HK-2 (cell line): Measurements from ENCODE around the gene SAP130.
"Not testable (repeated sequence)": the region's sequence is repeated elsewhere in the genome, so short reads cannot be mapped to it uniquely, and the experiment has no call there.

Experiments used
- DNase-seq: peaks from one replicate; pipeline ENCODE4 v3.0.0-alpha.2; 2018; ENCODE audit not compliant: unreplicated experiment

The SAP130 gene

DNA sequence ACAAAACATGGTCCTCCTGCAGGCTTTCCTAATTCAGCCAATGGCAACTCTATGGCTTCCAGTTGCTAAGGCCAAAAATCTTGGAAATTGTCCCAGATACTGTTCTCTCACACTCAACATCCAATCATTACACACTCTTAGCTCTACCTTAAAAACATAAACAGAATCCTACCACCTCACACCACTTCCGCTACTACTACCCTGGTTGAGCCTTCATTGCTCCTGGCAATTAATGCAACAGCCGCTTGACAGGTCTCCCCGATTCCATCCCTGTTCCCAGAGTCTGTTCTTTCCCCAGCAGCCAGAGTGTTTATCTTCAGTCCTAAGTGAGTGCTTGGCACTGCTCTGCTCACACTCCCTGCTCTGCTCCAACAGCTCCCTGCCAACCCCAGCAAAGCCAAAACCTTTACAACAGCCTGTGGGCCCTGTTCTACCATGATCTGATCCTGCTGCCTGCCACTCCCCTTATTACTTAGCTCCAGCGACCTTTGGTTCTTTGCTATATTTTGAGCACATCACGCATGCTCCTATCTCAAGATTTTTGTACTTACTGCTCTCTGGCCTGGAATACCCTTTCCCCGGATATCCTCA, 74.6 kb downstream of the SAP130 start:
- no peak for DNase-seq

DNA sequence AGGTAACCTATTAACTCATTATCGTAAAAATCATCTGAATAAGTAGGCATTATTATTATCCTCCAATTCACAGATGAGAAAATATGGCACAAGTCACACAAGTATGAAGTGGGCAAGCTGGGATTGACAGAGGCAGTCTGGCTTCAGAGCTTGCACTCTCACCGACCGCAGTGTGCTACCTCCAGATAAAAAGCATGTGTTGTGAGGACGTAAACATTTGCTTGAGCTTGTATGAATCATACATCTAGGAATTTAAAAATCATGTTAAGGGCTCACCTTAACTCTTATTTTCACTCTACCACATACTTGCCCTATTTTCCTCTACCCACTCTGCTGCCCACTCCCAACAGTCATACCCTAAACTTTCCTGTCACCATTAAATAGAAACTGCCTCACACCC, 76.8 kb downstream of the SAP130 start:
- no peak for DNase-seq

DNA sequence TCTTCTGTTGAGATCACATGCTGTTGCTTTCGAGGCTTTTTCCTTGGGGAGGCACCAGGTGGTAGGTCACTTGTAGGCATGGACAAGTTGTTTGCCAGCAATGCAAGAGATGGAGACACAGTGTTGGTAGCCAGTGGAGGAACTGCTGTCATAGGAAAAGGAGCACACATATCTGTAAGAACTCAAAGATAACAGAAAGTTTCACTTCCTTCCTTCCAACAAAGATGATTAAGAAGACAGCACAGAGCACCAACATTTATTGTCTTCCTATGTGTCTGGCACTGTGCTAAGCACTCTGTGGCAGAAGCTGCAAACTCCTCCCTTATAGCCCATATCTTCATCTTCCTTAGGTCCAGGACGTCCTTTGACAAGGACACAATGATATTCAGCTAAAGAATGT, 77.6 kb downstream of the SAP130 start:
- no peak for DNase-seq

DNA sequence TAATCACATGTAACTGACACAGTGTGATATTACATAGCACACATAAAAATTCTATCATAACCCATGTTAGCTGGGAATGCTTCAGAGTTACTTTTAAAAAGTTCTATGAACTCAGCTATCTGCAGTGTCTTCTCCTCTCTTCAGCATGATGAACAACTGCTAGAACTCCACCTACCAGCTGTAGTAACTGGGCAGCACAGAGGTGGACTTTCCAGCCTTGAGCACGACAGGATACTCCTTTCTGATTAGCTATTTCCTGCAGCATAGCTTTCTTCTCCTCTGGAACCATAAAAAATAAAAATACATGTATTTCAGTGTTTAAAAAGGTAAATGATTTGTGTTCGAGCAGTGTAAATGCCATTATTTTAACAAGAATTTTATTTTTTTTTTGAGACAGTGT, 82.6 kb downstream of the SAP130 start:
- DNase-seq: no peak

DNA sequence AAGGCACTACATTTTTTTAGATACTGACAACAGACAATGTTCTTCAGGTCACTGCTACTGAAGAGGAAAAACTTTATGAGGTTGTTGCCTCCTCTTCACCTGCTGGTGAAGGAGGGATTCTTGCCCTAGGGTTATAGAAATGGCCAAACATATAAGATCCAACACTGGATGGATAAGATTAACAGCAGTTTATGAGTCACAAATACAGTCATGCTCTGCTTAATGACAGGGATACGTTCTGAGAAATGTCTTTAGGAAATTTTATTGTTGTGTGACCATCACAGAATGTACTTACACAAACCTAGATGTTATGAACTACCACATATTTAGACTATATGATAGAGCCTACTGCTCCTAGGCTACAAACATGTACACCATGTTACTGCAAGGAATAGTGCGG, 84.7 kb downstream of the SAP130 start:
- no peak for DNase-seq

DNA sequence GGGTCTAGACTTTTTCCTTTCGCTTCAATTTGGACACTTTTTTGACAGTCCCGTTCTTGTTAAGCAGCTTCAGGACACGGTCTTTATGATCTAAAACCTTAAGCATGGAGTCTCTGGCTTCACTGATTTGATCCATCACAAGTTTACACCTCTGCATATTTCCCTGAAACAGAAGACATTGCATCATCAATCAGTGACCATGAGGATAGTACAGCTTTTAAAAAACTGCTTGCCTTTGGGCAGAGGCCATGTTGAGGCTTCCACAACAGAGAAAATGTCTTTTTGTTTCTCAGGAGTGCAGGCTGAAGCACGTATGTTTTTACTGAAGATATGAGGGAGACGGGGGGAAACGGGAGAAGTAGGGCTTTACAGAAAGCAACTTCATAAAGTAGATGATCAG, 85.9 kb downstream of the SAP130 start:
- DNase-seq: no peak

DNA sequence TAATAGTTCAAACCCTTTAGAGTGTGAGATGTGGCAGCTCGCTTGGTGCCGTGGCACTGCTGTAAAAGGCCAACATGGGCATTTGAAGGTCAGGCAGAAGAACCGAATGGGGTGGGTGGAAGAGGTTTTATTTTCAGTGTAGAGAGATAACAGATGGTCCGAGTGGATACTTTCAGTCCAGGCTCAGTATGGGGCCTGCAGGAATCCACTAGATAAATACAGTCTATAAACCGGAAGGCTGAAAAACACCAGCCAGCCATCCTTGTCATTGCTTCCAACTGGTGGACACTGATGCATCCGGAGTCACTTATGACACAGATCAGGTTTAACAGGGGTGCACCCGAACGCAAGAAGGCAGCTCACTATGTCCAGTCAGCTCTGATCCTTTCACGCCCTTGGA, 86.4 kb downstream of the SAP130 start:
- no peak for DNase-seq

DNA sequence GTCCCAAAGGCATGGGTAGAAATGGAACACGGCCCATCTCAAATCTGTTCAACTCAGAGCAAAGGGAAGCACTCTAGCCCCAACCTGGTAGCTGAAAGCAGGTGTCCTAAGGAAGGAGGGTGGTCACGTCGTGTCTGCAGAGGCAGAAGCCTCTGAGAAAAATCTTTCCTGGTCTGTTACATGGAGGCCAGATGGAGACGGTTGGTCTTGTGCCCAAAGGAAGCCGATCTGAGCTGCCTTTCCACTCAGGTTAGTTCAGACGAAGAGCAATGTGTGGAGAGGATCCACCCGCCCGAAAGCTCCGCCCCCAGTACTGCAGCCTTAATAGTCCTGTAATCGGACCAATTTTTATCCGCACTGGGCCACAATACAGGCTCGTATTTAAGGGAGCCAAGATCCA, 87.2 kb downstream of the SAP130 start:
- no peak for DNase-seq

DNA sequence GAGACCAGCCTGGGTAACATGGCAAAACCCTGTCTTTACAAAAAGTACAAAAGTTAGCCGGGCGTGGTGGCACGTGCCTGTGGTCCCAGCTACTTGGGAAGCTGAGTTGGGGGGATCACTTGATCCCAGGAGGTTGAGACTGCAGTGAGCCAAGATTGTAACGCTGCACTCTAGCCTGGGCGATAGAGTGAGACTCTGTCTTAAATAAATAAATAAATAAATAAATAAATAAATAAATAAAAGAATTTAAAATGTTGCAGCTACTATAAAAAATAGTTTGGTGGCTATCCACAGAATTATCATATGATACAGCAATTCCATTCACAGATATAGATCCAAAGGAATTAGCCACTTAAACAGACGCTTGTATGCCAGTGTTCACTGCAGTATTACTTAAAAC, 92.5 kb downstream of the SAP130 start:
- DNase-seq: no peak

DNA sequence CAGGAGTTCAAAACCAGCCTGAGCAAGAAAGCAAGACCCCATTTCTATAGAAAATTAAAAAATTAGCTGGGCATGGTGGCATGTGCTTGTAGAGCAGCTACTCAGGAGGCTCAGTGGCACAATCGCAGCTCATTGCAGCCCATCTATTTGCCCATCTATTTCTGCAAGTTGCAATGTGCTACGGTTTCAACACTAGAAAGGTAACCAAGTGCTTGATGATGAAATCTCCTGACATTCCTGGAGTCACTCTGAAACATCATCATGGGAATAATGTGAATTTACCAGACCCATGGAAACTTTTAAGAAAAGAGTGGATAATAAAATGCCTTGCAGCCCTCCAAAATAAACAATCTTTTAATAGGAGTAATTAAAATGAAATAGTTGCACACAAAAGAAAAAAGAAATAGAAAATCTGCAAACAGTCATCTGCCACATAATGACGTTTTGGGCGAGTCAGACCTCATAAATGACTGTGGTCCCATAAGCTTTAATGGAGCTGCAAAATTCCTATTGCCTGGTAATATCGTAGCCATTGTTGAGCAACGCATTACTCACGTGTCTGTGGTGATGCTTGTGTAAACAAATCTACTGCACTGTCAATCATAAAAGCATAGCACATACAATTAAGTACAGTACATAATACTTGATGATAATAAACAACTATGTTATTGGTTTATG, 95.5 kb downstream of the SAP130 start:
- no peak for DNase-seq

DNA sequence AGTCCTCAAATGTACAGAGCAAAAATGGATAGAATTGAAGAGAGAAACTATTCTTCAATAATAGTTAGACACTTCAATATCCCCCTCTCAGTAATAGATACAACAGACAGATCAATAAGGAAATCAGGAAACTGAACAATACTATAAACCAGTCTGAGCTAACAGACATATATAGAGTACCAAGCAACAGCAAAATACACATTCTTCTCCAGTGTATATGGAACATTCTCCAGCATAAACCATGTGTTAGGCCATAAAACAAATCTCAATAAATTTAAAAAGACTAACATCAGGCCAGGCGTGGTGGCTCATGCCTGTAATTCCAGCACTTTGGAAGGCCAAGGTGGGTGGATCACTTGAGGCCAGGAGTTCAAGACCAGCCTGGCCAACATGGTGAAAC, 98.4 kb downstream of the SAP130 start:
- DNase-seq: no peak

DNA sequence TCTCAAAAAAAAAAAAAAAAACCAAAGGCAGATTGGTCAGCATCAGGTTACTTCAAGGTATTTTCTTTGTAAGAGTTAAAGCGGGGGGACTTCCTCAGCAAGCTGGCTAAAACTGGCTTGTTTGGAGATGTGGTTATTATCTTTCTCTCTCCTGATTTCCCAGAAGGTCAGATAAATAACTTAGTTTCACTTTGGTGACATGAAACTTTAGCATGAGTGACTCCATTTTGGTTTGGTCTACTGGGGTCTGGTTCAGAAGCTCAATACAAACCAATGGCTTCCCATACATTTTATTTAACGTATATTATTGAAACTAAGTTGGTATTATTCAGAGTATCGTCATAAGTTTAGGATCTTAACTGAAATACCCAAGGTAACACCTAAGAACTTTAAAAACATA, 100.5 kb downstream of the SAP130 start:
- no peak for DNase-seq

DNA sequence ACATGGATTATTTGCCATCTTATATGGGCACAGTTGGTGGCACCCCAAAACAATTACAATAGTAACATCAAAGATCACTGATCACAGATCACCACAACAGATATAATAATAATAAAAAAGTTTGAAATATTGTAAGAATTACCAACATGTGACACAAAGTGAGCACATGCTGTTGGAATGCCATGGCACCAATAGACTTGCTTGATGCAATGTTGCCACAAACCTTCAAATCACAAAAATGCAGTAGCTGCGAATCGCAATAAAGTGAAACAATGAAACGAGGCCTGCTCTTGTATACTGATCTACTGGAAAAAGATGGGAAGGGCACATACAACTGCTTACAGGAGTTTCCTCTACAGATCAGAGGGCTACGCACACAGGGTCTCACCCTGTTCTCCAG, 109.9 kb downstream of the SAP130 start:
- DNase-seq: no peak

DNA sequence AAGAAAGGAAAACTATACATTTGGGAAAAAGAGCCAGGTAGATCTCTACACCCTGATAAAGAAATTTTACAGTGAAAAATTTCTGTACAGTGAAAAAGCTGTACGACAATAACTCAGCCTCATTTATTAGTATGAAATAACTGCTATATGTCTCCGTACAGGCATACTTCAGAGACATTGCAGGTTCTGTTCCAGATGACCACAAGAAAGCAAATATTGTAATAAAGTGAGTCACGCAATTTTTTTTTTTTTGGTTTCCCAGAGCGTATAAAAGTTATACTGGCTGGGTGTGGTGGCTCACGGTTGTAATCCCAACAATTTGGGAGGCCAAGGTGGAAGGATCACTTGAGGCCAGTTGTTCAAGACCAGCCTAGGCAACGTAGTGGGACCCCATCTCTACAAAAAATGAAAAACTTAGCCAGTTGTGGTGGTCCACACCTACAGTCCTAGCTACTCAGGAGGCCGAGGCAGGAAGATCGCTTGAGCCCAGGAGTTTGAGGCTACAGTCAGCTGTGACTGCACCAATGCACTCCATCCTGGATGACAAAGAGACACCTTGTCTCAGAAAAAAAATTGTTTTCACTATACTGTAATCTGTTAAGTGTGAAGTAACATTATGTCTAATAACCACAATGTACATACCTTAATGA, 113.9 kb downstream of the SAP130 start:
- DNase-seq: no peak

DNA sequence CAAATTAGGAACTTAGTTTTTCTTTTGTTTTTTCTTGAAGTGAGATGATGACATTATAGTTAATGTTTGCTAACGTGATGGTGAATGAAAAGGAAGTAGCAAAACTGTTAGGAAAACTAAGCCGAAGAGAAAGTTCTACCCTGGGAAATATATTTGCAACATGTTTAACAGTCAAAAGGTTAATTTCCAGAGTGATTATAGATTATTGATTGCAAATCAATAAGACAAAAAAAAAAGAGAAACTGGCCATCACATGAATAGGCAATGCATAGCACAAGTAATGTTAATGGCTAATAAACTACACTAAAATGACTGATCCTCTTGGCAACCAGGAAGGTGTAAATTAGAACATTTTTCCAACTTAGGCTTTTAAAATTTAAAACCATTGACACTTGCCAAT, 116.1 kb downstream of the SAP130 start:
- no peak for DNase-seq

DNA sequence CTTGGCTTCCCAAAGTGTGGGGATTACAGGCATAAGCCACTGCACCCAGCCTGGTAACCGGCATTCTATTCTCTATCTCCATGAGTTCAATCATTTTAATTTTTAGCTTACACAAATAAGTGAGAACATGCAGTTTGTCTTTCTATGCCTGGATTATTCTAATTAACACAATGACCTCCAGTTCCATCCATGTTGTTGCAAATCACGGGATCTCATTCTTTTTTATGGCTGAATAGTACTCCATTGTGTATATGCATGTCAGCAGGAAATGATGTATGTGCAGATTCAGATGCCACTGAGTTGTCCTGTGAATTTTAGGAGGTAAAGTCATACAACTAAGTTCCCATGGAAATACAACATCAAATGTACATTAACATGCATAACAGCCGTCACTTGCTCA, 117.4 kb downstream of the SAP130 start:
- DNase-seq: no peak

DNA sequence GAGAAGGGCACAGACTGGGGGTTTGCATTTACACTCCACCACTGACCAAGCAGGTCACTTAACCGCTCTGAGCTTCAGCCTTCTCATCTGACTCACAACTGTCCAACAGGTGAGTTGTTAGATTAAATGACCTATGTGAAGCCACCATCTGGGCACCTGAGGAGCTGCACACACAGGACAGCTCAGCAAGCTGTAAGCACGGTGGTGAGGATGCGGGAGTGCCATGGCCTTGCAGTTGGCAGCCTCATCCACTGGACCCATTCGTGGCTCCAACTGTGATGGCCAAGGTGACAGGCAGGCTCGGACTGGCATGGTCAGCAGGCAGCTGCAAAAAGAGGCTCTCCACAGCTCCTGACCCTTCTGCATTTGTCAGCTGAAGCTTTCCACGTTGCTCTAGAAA, 118.8 kb downstream of the SAP130 start:
- DNase-seq: no peak

DNA sequence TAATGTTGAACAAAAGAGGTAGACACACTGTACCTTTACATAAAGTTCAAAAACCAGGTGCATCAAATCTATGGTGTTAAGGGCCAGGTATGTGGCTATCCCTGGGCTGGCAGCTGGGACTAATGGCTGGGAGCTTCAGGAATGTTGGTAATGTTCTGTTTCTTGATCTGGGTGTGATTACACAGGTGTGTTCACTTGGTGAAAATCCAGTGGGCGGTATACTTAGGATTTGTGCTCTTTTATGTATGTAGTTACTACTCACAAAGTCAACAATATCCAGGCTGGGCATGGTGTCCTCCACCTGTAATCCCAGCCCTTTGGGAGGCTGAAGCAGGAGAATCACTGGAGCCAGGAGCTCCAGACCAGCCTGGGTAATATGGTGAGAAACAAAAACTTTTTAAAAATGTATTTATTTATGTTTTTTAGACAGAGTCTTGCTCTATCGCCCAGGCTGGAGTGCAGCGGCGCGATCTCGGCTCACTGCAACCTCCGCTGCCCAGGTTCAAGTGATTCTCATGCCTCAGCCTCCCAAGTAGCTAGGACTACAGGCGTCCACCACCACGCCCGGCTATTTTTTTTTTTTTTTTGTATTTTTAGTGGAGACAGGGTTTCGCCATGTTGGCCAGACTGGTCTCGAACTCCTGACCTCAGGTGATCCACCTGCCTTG, 120.0 kb downstream of the SAP130 start:
- not testable (repeated sequence) for DNase-seq

DNA sequence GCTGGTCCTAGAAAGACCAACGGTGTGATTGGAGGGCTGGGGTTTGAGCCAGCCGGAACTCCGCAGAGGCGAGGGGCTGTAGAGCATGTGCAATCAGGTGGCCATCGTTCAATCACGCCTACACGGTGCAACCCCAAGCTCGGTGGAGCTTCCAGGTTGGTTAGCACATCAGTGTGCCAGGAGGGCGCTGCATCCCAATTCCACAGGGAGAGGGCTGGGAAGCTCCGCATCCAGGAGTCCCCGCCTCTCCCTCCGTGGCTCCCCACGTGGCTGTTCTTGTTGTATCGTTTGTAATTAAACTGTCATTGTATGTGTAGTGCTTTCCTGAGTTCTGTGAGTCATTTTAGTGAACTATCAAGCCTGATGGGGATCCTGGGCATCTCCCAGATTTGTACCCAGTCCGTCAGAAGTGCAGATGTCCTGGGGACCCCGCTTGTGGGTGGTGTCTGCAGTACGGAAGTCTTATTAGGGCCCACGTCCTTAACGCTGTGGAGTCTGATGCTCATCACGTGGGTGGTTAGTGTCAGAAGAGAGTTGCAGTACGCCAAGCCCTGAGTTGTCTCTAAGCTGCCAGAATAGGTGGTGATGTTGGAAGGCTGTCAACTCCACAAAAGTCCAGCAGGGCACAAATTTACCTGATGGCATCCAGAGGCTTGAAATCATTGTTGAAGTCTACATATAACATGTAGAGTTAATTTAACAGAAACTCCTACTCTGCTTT, 121.5 kb downstream of the SAP130 start:
- DNase-seq: no peak

DNA sequence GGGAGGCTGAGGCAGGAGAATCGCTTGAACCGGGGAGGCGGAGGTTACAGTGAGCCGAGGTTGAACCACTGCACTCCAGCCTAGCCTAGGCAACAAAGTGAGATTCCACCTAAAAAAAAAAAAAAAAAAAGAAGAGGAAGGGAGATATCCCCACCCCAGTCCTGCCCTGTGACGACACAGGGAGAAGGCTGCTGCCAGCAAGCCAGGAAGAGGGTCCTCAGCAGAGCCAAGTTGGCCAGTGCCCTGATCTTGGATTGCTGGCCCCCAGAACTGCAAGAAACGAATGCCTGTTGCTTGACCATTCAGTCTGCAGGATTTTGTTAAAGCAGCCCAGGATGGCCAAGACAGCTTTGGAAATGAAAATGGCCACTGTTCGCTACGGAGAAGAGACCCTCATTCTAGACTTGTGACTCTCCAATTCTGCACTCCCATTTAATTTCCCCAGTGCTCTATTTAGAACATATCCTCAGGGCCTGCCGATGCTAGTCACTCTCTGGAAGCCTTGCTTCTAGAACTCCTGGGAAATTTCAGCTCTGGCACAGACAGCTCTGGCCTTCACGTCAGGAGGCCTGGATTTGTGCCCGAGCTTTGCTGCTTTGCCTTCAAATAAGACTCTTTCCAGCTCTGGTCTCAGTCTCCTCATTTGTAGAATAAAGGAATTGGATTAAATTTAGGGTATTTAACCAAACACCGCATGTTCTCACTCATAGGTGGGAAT, 126.4 kb downstream of the SAP130 start:
- no peak for DNase-seq

DNA sequence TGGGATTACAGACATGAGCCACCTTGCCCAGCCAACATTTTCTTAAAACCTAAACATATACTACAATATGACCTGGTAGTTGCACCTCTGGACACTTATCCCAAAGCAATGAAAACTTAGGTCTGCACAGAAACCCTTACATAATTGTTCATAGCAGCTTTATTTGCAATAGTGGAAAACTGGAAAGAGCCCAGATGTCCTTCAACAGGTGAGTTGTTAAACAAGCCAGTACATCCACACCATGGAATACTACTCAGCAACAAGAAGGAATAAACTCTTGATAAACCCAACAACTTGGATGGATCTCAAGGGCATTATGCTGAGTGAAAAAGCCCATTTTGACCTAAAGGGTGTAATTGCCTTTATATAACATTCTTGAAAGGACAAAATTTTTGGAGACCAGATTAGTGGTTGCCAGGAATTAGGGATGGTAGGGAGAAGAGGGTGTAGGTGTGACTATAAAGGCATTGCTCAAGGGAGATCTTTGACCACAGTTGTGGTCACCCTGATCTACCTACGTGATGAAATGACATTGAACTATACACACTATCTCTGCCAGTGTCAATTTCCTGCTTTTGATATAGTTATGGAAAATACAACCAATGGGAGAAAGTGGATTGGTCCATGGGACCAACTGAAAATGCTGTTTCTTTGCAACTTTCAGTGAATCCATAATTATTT, 130.2 kb downstream of the SAP130 start:
- no peak for DNase-seq
